Measurements from ENCODE around the gene SUGP1.

DNA sequence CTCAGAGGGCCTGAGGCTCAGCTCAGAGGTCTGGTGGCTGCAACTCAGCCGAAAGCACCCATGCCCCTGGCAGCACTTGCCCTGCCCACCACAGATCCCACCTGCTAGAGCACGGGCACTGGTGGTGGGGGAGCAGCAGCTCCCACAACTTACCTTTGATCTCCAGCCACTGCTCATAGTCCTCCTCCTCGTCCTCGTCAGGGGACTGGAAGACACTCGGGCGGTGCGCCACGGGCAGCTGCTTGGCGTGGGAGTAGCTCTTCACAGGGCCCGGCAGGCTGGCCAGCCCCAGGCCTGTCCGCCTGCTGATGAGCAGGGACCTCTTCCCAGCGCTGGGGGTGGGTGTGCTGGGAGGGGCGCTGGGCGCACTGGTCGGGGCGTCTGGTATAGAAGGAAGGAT is 14.6 kb downstream of the SUGP1 start:
- no peak for TF ChIP-seq POLR2AphosphoS5 (IDR thresholded peaks at IDR 0.05; ENCODE audit: low read depth, low read length)
- TF ChIP-seq, protein P1, sequence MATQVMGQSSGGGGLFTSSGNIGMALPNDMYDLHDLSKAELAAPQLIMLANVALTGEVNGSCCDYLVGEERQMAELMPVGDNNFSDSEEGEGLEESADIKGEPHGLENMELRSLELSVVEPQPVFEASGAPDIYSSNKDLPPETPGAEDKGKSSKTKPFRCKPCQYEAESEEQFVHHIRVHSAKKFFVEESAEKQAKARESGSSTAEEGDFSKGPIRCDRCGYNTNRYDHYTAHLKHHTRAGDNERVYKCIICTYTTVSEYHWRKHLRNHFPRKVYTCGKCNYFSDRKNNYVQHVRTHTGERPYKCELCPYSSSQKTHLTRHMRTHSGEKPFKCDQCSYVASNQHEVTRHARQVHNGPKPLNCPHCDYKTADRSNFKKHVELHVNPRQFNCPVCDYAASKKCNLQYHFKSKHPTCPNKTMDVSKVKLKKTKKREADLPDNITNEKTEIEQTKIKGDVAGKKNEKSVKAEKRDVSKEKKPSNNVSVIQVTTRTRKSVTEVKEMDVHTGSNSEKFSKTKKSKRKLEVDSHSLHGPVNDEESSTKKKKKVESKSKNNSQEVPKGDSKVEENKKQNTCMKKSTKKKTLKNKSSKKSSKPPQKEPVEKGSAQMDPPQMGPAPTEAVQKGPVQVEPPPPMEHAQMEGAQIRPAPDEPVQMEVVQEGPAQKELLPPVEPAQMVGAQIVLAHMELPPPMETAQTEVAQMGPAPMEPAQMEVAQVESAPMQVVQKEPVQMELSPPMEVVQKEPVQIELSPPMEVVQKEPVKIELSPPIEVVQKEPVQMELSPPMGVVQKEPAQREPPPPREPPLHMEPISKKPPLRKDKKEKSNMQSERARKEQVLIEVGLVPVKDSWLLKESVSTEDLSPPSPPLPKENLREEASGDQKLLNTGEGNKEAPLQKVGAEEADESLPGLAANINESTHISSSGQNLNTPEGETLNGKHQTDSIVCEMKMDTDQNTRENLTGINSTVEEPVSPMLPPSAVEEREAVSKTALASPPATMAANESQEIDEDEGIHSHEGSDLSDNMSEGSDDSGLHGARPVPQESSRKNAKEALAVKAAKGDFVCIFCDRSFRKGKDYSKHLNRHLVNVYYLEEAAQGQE (IDR thresholded peaks at IDR 0.05; ENCODE audit: insufficient read depth in 1 of 2, low read depth in 2 of 2, low read length in 2 of 2): no peak
